GM19467 (cell line): ENCODE data around the gene SMARCC2.
"Not testable (repeated sequence)": the region's sequence is repeated elsewhere in the genome, so short reads cannot be mapped to it uniquely, and the experiment has no call there.

ENCODE experiments used
- ATAC-seq: cut with Tn5 transposase; IDR thresholded peaks from one replicate; pipeline ENCODE4 v1.9.1; 2021; ENCODE audit warnings: mild to moderate bottlenecking, moderate library complexity; ENCODE audit not compliant: unreplicated experiment

SMARCC2 gene

DNA sequence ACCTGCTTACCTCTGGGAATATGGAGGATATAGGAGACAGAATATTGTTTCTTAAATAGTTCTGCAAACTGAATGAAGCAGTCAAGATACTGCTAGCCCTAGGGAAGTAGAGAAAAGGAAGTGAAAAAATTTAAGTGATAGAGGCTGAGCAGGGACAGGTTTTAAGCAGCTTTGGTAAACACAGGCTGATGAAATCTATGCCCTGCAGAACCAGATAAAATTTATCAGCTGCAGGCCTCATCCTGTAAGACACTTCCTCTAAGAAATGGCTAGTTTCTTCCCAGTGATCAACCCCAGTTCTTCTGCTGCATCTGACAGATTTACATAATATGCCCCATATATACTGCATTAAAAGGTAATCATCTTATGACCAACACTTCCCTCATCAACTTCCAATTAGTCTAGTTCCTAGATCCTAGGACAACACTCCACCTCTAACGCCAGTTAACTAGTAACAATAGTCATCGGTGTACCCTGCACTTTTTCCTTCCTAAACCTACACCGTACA is 62.5 kb downstream of the SMARCC2 start:
- no peak for ATAC-seq

DNA sequence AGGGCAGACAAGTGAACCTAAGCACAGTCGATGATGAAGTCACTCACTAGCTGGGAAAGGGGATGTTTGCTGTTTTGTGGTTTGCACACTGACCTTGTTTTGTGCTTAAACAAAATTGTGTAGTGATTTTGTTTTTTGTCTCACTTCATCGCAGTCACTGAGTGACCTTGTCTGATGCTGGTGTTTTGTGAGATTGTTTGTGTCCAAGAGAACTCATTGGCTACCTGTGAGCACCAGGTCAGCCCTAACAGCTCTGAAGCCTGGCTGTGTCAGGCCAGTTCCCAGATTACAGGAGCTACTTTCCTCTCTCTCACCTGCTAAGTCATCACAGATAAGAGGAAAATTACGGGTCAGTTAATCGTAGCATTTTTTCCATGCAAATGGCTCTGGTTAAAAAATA is 65.2 kb downstream of the SMARCC2 start:
- no peak for ATAC-seq

DNA sequence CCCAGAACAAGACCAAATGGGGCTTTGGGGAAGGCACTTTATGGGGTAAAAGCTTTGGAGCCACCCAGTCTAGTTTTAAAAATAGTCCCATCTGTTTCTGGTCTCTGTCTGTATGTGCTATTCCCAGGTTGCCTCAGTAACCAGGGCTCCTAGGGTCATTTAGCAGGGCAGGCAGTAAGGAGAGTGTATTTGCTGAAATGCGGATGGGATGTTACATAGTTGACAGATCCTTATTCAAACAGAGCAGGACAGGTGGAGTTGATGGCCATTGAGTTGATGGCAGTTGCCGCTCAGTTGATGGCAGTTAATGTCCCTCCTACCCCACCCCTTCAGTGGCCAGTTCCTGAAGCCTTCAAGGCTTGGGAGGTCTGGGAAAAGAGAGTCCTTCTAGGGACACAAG is 66.6 kb downstream of the SMARCC2 start:
- no peak for ATAC-seq

DNA sequence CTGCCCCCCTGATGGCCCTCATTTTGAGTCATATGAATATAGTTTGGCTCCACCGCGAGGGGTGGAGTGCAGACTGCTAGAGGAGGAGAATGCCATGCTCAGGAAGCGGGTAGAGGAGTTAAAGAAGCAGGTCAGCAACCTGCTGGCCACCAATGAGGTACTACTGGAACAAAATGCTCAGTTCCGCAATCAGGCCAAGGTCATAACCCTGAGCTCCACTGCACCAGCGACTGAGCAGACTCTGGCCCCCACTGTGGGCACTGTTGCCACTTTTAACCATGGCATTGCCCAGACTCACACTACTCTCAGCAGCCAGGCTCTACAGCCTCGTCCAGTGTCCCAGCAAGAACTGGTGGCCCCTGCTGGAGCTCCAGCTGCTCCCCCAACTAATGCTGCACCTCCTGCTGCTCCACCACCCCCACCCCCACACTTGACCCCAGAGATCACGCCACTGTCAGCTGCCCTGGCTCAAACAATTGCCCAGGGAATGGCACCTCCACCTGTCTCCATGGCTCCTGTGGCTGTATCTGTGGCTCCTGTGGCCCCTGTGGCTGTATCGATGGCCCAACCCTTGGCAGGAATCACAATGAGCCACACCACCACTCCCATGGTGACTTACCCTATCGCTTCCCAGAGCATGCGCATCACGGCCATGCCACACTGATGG is 67.9 kb downstream of the SMARCC2 start:
- ATAC-seq, result no peak

DNA sequence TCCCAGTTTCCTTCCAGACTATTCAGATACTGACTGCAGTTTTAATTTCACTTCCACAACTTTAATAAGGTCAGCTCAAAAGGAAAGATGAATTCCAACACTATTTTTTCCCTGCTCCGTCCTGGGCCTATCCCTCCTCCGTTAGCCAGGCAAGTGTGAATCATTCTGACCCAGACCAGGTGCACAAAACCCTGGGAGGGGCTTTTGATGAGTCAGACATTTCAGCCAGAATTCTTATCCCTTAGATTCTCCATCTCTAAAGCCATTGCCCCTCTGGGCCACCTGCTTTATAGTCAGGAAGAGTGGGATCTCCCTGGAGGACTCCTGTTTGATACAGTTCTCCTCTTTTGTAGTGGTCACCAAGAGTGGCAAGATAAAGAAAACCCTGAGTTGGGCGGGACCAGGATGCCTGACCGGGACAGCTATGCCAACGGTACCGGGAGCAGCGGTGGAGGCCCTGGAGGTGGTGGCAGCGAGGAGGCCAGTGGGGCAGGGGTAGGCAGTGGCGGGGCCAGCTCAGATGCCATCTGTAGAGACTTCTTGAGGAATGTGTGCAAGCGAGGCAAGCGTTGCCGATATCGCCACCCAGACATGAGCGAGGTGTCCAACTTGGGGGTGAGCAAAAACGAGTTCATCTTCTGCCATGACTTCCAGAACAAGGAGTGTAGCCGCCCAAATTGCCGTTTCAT is 69.0 kb downstream of the SMARCC2 start:
- ATAC-seq, result no peak

DNA sequence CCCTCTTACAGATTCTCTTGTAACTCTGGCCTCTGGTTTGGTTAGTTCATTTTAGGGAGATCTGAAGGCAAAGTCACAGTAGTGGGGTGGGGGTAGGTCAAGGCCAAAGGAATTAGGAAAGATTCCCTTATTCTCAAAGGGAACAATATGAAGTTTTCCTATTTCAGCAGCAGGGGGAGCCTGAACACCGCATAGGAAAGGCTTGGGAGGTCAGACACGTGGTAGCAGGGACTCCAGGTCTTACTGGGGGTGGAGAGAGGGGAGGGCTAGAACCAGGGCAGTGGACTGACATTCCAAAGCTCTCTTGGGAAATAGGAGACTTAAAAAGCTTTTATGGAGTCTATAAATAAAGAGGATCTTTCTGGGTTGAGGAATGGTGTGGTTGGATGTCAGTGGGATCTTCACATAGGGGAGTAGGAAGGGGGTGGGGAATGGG is 69.9 kb downstream of the SMARCC2 start:
- ATAC-seq, result no peak

DNA sequence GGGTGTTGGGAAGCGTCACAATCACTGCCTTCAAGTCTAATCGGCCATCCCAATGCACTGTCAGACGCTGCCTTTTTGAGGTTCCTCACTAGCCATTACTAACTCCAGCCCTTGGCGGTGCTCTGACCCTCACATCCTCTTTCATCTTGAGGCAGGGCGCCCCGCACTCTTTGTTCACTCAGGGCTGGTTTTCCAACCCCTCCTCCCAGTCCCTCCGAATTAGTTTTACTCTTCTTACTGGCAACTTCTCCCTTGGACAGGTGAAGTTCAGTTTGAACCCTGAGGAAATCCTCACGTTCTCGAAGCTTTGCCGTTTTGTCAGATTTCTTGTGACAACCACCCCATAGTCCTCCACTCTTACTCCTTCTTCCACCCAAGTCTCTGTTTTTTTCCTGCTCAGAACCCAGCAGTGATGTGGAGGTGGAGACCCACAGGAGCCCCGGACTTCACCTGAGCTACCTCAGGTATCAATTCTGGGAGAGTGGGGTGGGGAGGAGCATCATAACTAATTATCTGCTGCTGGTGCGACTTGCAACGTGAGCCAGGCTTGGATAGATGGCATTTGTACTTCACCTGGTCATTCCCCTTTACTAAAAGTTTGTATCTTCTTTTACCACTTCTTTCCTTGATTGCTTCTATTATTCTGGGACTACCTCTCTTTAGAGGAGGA is 70.5 kb downstream of the SMARCC2 start:
- ATAC-seq, result no peak

DNA sequence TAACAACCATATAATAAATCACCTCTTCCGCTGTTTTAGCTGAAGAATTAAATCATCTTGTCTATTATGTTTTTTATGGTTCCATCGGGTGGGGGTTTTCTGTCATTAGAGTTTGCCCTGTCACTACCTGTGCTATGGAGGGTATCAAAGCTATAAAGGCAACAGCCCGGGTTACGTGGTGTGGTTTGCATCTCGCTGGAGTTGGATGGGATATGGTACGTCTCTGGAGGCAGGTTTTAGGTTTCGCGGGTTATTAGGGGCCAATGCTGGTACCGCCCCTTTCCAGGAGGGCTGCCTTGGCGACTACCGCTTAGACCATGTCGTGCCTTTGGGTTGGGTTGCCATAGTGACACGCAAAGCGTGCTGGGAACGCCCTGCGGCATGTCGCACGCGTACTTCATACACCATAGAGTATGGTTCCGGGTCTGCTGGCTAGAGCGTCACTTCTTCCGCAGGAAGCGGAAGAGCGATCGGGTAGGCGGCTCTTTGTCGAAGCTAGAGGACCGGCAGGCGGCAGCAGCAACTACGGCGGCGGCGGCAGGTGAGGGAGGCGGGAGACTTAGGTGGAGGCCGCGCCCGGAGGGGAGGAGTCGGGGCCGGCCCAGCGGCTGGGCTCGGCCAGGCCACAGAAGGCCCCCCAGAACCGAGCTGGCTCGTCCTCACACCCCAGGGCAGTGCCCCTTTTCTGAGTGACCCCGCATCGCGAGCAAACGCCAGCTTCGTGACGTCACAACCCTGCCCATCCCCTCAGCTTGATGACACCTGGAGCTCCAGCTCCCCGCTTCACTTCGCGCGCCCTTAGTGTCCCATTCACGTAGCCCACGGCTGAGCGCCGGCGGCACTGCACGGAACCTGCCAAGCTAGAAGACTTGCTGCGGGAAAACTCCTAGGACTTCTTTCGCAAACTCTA is 71.2 kb downstream of the SMARCC2 start, which contains the start of gene ZC3H10:
Gene ZC3H10, plus strand, starts transcription at position 489 of the 910 bp plus-strand sequence. CDS start 2,297 bp downstream, outside the sequence.
- peak; percentile 76 for ATAC-seq

DNA sequence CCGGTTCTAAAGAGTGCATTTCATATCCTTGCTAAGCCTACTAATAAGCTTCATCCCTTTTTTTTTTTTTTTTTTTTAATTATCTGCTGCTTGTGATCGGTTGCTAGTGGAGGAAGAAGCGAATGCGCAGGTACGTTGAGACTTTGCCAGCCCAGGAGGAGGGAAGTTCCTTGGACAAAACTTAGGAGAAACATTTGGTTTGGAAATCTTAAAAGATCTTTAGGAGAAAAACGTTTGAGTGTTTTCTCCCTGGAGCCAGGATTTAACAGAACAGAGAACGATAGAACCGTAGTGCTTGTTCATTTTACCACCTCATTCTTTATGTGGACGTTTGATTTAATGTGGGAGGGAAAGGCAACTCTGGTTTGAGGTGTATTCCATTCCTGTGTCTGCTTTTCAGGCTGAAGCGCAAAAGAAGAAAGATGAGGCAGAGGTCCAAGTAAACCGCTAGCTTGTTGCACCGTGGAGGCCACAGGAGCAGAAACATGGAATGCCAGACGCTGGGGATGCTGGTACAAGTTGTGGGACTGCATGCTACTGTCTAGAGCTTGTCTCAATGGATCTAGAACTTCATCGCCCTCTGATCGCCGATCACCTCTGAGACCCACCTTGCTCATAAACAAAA is 72.1 kb downstream of the SMARCC2 start:
- ATAC-seq, result not testable (repeated sequence)

DNA sequence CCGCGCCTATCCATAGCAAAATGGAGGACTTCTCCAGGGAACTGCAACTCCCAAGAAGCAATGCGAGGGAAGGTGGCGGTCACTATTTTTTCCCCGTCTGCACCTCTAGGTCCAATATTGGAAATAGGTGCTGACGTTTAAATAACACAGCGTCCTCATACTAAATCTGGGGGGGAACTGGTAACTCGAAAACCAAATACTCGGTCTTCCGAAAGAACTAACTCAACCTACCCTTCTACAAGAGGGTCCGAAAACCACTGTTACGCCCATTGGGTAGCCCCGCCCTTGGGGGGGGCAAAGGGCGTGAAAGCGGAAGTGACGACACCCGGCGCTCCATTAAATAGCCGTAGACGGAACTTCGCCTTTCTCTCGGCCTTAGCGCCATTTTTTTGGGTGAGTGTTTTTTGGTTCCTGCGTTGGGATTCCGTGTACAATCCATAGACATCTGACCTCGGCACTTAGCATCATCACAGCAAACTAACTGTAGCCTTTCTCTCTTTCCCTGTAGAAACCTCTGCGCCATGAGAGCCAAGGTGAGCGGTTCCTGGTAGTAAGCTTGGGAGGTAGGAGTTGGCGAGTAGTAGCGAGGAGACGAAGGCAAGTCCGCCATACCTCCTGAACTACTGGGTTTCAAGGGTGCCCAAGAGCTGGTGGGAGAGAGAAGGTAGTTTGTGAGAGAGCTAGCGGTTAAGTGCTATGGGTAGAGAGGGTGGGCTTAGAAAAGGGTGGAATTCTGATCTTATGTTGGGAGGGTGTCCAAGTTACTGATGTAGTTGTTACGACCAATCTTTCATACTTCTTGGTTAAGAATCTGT is 72.8 kb downstream of the SMARCC2 start, which contains the start of gene RPL41:
Gene RPL41, plus strand, starts transcription at position 367 of the 815 bp plus-strand sequence.
- peak; percentile 44 for ATAC-seq

DNA sequence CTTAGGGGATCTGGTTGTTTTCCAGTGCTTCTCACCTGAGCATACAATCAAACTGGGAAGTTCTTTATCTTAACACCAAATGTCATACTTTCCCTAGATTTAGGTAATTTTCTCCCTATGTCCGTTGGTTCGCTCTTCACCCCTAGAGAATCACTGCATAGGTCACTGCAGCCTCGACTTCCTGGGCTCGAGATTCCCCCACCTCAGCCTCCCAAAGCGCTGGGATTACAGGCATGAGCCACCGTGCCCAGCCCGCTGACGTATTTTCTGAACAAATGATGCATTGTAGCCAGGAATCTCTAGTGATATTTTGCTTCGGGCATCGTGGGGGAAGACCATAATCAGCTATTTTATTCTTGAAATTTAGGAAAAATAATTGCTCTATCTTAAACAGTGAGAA is 74.0 kb downstream of the SMARCC2 start:
- no peak for ATAC-seq

DNA sequence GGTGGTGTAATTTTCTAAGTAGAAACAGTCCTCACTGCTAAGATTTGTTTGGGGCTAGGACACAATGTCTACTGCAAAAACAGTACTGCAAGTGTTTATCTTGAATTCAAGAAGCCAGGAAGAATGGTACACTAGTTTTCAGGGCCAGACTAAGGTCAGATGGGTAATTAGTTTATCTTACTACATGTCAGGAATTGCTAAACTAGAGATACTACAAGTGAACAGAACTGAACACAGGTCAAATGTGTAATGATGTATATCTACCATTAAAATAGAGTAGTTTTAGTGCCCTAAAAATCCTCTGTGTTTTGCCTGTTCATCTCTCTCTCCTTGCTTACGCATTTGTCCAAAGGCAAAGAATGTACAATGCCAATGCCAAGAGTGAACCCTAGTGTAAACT is 75.2 kb downstream of the SMARCC2 start:
- ATAC-seq, result no peak
